Activated CD4-positive, CD25-positive, alpha-beta regulatory T cell treated with anti-CD3 and anti-CD28 coated beads, Interleukin-2, amount 50 U/mL, for 24 hours (primary cell): ENCODE results near the gene SLC22A12.

Experiments
- ATAC-seq, 2 donors: fragments of 150-1000 bp; cut with Tn5 transposase; one replicate each; pipeline ENCODE4 v1.10.0; 2021; ENCODE audit warnings: mild to moderate bottlenecking in 1 of 2, moderate library complexity in 1 of 2

Gene SLC22A12

DNA sequence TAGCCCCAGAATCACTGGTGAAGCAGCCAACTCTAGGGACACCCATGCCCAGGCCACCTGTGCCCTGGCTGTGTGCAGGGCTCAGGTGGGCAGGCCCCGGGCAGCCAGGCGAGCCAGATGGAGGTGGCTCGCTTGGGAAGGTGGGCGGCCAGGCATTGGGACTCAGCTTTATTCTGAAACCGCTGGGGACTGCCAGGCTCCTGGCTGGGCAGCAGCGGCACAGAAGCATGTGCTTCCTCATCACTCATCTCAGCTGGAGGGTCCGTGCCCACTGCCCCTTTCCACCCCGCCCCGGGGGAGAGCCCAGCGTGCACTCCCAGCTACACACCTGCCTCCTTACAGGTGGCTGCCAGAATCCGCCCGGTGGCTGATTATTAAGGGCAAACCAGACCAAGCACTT is 27.1 kb upstream of the SLC22A12 start:
- no peak for ATAC-seq

- no peak for ATAC-seq
Observed at GRCh38 chr11:64564419-64564818, 26.6 kb upstream of the SLC22A12 start.

GRCh38 chr11:64564947-64565889 is 25.8 kb upstream of the SLC22A12 start:
- no peak for ATAC-seq

DNA sequence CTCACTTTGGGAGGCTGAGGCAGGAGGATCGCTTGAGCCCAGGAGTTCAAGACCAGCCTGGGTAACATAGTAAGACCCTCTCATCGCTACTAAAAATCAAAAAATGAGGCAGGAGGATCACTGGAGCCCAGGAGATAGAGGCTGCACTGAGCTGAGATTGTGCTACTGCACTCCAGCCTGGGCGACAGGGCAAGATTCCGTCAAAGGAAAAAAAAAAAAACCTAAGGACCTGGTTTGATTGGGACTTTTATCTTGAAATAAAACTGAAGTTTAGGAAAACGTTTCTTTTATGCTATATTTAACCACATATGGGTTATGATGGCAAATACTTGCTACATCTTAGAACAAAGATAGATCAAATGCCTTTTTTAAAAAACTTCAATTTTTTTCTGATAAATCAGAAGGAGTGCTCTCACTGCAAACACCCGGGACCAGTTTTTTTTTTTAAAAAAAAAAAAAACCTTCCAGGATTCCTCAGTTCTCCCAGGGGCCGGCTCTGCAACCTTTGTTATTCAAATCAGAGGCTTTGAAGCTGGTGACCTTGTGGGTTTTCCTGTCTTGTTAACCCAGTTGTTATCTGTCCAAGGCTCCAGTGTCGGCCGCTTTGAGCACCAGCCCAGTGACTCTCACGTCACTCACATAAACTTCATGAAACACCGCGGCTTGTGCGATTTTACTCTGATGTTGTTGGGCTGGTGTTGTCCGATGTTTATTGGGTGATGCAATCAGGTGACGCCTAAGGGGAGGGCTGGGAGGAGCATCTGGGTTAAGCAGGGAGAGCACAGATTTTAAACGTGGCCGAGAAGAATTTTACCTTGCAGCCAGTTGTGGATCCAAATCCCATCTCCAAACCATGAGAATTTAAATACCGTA is 24.7 kb upstream of the SLC22A12 start:
- peak in 1 of 2 donors; percentile 54 for ATAC-seq

DNA sequence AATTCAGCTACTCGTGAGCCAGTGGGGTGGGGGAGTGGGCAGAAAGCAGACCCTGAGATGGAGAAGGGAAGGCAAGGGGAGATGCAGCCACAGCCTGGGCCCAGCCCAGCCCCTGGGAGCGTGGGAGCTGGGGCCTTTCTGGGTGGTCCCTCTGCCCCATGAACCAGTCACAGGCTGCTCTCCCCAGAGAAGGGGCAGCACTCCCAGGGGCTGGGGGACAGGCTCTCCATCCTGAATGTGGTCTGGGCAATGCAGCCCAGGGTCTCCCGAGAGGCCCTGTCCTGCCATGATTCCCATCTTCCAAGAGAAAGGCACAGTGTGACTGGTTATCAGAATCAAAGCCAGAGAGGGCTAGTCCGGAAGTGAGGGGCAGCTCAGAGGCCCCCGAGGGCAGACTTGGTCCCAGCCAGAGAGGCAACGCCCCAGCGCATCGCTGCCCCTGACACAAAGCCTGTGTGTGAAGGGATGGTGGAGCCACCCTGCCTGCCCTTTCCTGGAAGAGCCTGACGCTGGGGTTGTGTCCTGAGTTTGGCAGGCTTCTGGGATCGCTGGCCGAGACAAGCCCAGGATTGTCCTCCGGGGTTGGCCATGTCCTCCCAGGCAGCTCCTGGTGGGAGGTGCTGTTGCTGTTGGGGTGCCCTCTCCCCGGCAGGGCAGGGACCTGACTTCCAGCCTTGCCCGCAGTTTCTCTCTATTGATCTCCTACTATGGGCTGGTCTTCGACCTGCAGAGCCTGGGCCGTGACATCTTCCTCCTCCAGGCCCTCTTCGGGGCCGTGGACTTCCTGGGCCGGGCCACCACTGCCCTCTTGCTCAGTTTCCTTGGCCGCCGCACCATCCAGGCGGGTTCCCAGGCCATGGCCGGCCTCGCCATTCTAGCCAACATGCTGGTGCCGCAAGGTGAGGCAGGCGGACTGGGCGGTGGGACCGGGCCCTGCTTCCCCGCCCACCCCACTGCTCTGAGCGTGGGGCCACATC is 23.8 kb upstream of the SLC22A12 start:
- no peak for ATAC-seq

DNA sequence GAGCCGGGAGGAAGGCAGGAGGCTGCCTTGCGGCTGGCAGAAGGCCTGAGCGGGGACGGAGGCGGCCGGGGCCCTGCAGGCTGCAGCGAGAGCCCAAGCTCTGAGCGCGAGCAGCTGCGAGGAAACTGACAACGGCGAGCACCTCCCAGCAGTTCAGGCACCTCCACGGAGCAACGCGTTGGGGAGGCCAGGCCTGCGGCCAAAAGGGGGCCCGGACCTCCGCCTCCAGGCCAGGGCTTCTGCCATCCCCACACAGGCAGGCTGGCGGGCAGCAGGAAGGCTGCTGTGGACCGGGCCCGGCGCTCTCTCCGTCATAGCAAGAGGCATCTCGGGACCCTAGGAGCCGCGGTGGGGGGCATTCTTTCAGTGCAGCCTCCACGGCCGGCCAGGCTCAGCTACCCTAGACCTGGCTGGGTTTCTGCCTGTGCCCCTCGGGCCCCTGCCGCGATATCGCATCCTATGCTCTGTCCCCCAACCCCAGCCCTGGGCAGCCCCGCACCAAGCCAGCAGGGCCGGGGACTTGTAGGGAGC is 22.9 kb upstream of the SLC22A12 start:
- no peak for ATAC-seq

GRCh38 chr11:64568584-64569140 is 22.4 kb upstream of the SLC22A12 start:
- ATAC-seq = no peak

- ATAC-seq = no peak
Observed at GRCh38 chr11:64569300-64569970, 21.6 kb upstream of the SLC22A12 start.

GRCh38 chr11:64570341-64570740 is 20.7 kb upstream of the SLC22A12 start:
- no peak for ATAC-seq

GRCh38 chr11:64571050-64571409 is 20.0 kb upstream of the SLC22A12 start:
- no peak for ATAC-seq

GRCh38 chr11:64571410-64572091 is 19.5 kb upstream of the SLC22A12 start:
- no peak for ATAC-seq

DNA sequence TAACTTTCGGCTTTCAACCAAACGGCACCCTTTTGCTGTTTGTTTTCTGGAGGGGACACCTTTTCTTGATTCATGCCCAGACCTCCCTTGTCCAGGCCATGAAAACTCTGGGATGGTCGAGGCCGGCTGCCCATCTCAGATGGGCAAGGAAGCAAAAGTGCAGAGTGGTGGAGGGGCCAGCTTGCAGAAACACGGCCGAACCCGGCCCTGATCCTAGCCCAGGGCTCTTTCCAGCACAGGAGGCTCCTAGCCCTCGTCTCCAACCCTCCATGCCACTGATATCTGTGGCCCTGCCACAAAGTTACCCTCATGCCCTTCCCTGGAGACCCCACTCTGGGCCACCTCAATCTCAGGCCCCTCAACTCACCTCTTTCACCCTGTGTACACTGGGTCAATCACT is 18.9 kb upstream of the SLC22A12 start:
- ATAC-seq = no peak

DNA sequence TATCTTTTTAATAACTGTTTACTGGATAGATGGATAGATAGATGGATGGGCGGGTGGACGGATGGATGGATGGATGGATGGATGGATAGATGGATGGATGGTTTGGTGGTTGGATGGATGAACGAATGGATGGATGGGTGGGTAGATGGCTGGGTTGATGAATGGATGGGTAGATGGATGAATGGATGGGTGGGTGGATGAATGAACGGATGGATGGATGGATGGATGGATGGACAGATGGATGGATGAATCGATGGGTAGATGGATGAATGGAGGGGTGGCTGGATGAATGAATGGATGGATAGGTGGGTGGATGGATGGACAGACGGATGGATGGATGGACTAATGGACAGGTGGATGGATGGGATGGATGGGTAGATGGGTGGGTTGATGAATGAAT is 13.8 kb upstream of the SLC22A12 start:
- no peak for ATAC-seq

- ATAC-seq = no peak
Observed at GRCh38 chr11:64580412-64580811, 10.6 kb upstream of the SLC22A12 start.

- no peak for ATAC-seq
Observed at GRCh38 chr11:64581057-64581523, 9.9 kb upstream of the SLC22A12 start.

- ATAC-seq = no peak
Observed at GRCh38 chr11:64582885-64583284, 8.1 kb upstream of the SLC22A12 start.

DNA sequence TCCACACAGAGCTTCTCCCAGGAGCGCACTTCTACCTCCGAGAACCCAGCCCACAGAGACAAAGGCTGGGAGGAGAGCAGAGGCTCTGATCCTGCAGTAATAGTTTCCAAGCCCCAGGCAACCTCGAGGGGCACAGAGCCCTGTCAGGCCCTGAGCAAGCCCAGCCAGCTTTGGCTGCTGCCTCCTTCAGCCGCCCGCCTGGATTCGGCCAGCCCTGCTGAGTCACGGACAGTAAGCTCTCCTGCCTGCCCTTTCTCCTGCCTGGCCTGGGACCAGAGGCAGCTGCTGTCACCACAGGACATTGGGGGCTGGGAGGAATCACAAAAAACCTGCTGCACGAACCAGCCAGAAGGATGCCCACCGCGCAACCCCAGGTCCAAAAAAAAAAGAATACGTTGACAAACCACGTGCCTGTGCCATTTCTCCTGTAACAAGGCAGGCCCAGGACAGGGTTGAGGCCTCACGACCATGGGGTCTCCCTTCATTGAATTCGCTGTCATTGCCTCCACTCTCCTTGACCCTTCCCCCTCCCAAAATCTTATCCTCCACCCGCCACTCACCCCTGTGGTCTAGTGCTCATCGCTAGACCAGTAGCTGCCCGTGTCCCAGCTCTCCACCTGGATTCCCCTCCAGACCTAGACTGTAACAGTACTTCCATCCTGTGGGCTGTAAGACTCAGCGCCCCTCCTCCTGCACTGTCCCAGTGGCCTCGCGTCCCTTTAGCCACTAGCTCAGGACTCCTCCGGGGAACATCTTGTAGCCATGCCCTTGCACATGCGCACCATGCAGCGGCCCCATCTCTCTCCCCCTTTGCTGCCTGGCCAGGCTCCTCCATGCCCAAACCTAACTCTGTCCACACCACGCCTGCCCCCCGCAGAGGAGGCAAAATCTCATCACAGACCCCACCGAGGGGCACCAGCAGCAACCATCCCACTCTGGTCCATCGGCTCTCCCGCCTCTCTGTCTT is 7.4 kb upstream of the SLC22A12 start:
- no peak for ATAC-seq

- no peak for ATAC-seq
Observed at GRCh38 chr11:64585150-64585549, 5.9 kb upstream of the SLC22A12 start.

GRCh38 chr11:64586366-64586765 is 4.7 kb upstream of the SLC22A12 start:
- ATAC-seq = no peak
